ENCODE measurements around the gene CACNB3. TPM values are rescaled to one million over a fixed set of nuclear protein-coding genes. Genes with fewer than 3 reads are reported as not detected.

Gene CACNB3
- total and polyA plus RNA-seq, 4 experiments from 2014 or later, result 1.5 to 17.9 (median 10.6) TPM

DNA sequence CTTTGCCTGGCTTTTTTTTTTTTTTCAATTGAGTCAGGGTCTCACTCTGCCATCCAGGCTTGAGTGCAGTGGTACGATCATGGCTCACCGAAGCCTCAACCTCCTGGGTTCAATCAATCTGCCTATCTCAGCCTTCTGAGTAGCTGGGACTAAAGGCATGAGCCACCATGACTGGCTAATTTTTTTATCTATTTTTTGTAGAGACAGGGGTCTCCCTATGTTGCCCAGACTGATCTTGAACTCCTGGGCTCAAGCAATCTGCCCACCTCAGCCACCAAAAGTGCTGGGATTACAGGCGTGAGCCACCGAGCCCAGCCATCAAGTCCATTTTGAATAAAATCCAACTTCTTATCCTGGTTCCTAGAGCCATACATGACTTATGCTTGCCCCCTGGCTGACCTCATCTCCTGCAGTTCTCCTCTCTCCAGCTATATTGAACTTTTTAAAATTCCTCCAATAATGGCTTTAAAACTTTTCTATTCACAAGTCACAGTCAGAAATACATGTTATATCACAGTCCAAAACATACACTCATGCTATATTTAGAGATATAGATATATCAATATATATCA, 57.7 kb downstream of the CACNB3 start:
- no peaks in the 10 kb centered on the region for H3K27me3 ChIP-seq (ENCODE audit: insufficient read depth, low read length)
- Mint-ChIP-seq H3K27me3 (peaks cover 10 to 11% of the 10 kb centered on the region in 2 donors), H3K27ac (no peak overlapping the region), H3K4me3 (no peak overlapping the region), H3K9me3 (no peaks in the 10 kb centered on the region), H3K36me3 (no peaks in the 10 kb centered on the region), H3K4me1 (no peaks in the 10 kb centered on the region)
- POLR2A ChIA-PET (ENCODE audit: partially characterized antibody), result no interaction called here
- H3K4me1 ChIP-seq (ENCODE audit: insufficient read depth, low read length), result no peaks in the 10 kb centered on the region
- CTCF ChIA-PET (ENCODE audit: partially characterized antibody), result interaction anchor here (1.0 kb wide), 1 partner anchor 23 kb away, joined by 3 read pairs; no protein-coding TSS in a partner anchor
- no peaks in the 10 kb centered on the region for H3K9me3 ChIP-seq (ENCODE audit: control insufficient read depth in 1 of 2, low read length in 2 of 2)
- no peak overlapping the region for H3K27ac ChIP-seq (ENCODE audit: low read depth, low read length)
- DNase-seq, result no peak
- intact Hi-C loops (cut with micrococcal nuclease), result no loop called here
- H3K36me3 ChIP-seq (ENCODE audit: insufficient read depth, low read length), result no peaks in the 10 kb centered on the region
- no peak overlapping the region for H3K4me3 ChIP-seq (ENCODE audit: low read length in 2 of 2)

Small RNA genes within 50 kb of the gene (microRNA-seq; reads per million reads assigned to microRNA genes)
- not detected for gene MIR4701 (ENCODE audit: borderline microRNAs expressed, borderline number of aligned reads, borderline replicate concordance)

Other genes starting within 250 kb of the CACNB3 start
- not detected for gene LALBA, start 248.4 kb upstream of the CACNB3 start, total RNA-seq
- gene LALBA, start 248.4 kb upstream of the CACNB3 start, polyA plus RNA-seq, result not detected
- gene KANSL2, start 136.3 kb upstream of the CACNB3 start, total RNA-seq, result 10 to 100 TPM; 64.4 to 66.8 TPM
- gene KANSL2, start 136.3 kb upstream of the CACNB3 start, polyA plus RNA-seq, result 10 to 100 TPM; 32.7 to 47.4 TPM
- 10 to 100 TPM; 67.0 to 69.5 TPM for gene CCNT1, start 101.8 kb upstream of the CACNB3 start, total RNA-seq
- 10 to 100 TPM in 1 of 2 donors, 1 to 10 TPM in 1; 5.8 to 14.0 TPM for gene CCNT1, start 101.8 kb upstream of the CACNB3 start, polyA plus RNA-seq
- not detected for gene ADCY6, start 29.4 kb upstream of the CACNB3 start, total RNA-seq
- gene ADCY6, start 29.4 kb upstream of the CACNB3 start, polyA plus RNA-seq, result not detected
- 100 to 1,000 TPM; 154 to 158 TPM for gene DDX23, start 33.7 kb downstream of the CACNB3 start, total RNA-seq
- 10 to 100 TPM; 14.3 to 57.2 TPM for gene DDX23, start 33.7 kb downstream of the CACNB3 start, polyA plus RNA-seq
- gene RND1, start 47.4 kb downstream of the CACNB3 start, total RNA-seq, result 1 to 10 TPM in 1 of 2 experiments, under 1 TPM in 1; 0.89 to 1.4 TPM
- 1 to 10 TPM in 1 of 2 donors, under 1 TPM in 1; 0.85 to 2.6 TPM for gene RND1, start 47.4 kb downstream of the CACNB3 start, polyA plus RNA-seq
- 10 to 100 TPM; 77.7 to 81.1 TPM for gene FKBP11, start 107.0 kb downstream of the CACNB3 start, total RNA-seq
- 100 to 1,000 TPM; 212 to 238 TPM for gene FKBP11, start 107.0 kb downstream of the CACNB3 start, polyA plus RNA-seq
- 10 to 100 TPM; 69.8 to 77.5 TPM for gene ARF3, start 139.0 kb downstream of the CACNB3 start, total RNA-seq
- gene ARF3, start 139.0 kb downstream of the CACNB3 start, polyA plus RNA-seq, result 10 to 100 TPM; 22.6 to 31.2 TPM
- 10 to 100 TPM; 12.9 to 13.0 TPM for gene WNT10B, start 153.2 kb downstream of the CACNB3 start, total RNA-seq
- gene WNT10B, start 153.2 kb downstream of the CACNB3 start, polyA plus RNA-seq, result under 1 TPM; 0.56 to 0.72 TPM
- 1 to 10 TPM; 1.8 to 2.8 TPM for gene WNT1, start 159.8 kb downstream of the CACNB3 start, total RNA-seq
- gene WNT1, start 159.8 kb downstream of the CACNB3 start, polyA plus RNA-seq, result 1 to 10 TPM in 1 of 2 donors, under 1 TPM in 1; 0.55 to 1.1 TPM
- not detected for gene DDN, start 180.9 kb downstream of the CACNB3 start, total RNA-seq
- not detected for gene DDN, start 180.9 kb downstream of the CACNB3 start, polyA plus RNA-seq
- gene PRKAG1, start 200.3 kb downstream of the CACNB3 start, total RNA-seq, result 10 to 100 TPM; 48.9 to 53.7 TPM
- gene PRKAG1, start 200.3 kb downstream of the CACNB3 start, polyA plus RNA-seq, result 10 to 100 TPM; 47.8 to 50.3 TPM
- gene KMT2D, start 242.3 kb downstream of the CACNB3 start, total RNA-seq, result 100 to 1,000 TPM; 133 to 159 TPM
- 10 to 100 TPM in 1 of 2 donors, under 1 TPM in 1; 0.16 to 26.7 TPM for gene KMT2D, start 242.3 kb downstream of the CACNB3 start, polyA plus RNA-seq

All from CD4-positive, alpha-beta memory T cell (primary cell).